HG03139 (cell line): Measurements from ENCODE around the gene SMARCA1.

Source experiments
- ATAC-seq: cut with Tn5 transposase; IDR thresholded peaks from one replicate; pipeline ENCODE4 v1.9.1; 2021; ENCODE audit not compliant: unreplicated experiment

Gene SMARCA1

DNA sequence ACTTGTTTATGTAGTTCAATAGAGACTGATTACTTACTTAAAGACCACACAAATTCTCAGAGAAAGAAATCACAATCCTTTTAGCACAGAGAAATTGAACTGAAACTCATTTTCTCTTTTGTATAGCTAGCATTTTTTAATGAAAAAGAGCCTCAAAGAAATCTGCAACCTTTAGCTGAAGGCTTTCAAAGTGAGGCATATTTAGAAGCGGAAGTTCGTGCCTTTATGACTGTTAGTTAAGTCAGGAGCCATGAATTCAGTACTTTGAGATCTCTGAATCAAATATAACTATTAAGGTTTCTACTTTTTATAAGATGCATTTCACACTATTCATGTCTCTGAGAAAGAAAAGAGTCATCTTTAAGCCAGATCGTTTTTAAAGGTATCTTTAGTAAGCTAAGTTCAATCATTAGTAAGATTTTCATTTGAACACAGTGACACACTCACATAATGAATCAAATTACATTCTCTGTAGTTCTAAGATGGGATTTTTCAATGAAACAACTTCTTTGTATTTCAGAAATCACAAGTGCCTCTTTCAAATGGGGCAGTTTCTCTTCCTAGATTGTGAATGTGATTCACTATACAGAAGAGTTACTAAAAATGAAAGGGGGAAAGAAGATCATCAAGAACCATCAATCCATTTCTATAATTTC, 61.4 kb downstream of the SMARCA1 start:
- no peak for ATAC-seq

- ATAC-seq, result no peak
Measured at GRCh38 chrX:129452523-129452922, 70.8 kb downstream of the SMARCA1 start.

DNA sequence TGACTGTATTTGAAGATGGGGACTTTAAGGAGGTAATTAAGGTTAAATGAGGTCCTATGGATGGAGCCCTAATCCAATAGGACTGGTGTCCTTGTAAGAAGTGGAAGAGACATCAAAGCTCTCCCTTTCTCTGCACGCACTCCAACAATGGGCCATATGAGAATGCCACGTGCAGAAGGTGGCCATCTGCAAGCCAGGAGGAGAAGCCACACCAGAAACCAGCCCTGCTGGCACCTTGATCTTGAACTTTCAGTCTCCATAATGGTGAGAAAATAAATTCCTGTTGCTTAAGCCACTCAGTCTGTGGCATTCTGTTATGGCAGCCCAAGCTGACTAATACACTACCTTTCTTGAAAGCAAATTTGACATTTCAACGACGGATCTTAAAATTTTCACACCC, 73.2 kb downstream of the SMARCA1 start:
- ATAC-seq, result no peak

DNA sequence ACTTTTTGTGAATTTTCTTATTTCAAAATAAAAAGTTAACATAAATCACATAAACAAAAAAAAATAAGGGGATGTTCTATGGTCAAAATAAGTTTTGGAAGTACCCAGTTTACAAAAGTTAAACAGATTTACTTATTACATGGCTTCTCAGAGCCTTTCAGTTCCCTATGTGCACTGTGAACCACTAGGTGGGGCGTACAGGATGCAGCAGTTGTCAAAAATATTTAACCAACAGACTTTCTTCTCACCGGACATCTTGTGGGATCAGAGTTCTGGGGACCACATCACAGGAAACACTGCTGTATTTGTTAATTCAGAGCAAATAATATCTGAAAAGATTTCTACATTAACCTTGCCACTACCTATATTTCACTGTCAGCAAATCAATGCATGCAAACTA, 74.1 kb downstream of the SMARCA1 start:
- no peak for ATAC-seq

DNA sequence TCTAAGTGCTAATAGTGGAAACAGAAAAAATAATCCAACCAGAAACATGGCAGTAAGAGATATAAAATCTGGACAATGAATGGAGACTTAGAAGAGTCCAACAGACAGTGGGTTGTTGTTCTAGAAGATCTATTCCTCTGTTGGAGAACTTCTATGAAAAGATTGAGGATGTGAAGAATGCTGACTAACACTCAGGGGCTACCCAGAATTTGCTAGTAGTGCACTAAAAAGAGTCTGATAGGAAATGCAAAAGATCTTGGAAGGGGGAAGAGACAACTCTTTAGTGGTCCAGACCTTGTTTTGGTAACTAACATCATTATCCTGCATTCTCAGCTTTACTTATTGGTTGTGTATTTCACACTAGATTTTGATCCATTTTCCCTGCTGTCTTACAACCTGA, 77.9 kb downstream of the SMARCA1 start:
- no peak for ATAC-seq

- ATAC-seq, result no peak
Measured at GRCh38 chrX:129433945-129434344, 89.3 kb downstream of the SMARCA1 start.

- no peak for ATAC-seq
Measured at GRCh38 chrX:129433461-129433860, 89.8 kb downstream of the SMARCA1 start.

GRCh38 chrX:129427267-129427666, 96.0 kb downstream of the SMARCA1 start:
- ATAC-seq, result no peak

GRCh38 chrX:129423191-129423590, 100.1 kb downstream of the SMARCA1 start:
- no peak for ATAC-seq

- no peak for ATAC-seq
Measured at GRCh38 chrX:129404670-129405008, 118.7 kb downstream of the SMARCA1 start.

GRCh38 chrX:129403974-129404669, 119.2 kb downstream of the SMARCA1 start:
- ATAC-seq, result no peak
